ENCODE data around the gene RPS6KB2. TPM values are rescaled to one million over a fixed set of nuclear protein-coding genes. Genes with fewer than 3 reads are reported as not detected.
A peak's percentile ranks its signal among the peaks of the same experiment; 100 is the strongest.

The RPS6KB2 gene
- total RNA-seq, 1 experiment from 2014 or later = 121 TPM

DNA sequence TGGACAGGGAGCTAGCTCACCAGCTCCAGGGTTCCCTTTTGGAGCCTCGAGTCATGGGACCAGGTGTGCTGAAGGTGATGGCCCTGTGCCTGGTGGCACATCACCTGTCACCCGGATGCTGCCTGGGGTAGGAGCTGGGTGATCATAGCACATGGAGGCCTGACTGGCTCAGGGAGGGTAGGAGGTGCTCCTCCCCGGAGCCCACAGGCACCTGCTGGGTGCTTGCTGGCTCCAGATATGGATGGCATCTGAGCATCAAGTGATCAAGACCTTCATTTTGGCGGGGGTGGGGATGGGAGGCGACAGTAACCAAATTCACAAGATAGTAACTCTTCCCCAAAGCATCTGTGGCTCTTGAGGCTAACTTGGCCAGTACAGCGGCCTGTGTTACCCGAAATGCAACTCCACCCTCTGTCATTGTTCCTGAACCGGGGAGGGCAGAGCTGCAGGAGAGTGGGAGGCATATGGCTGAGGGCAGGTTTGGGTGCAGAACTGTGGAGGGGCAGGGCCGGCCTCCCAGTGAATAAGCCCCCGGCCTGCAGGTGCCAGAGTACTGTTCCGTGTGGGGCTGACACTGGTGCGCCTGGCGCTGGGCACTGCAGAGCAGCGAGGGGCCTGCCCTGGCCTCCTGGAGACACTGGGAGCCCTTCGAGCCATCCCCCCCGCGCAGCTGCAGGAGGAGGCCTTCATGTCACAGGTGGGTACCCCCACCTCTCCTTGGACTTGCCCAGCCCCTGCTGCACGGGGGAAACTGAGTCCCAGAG lies 19.7 kb upstream of the RPS6KB2 start:
- DNase-seq (ENCODE audit: low spot score) = no peak
- in situ Hi-C loops (cut with HindIII; ENCODE audit: low sequenced_read_pairs) = no loop called here

DNA sequence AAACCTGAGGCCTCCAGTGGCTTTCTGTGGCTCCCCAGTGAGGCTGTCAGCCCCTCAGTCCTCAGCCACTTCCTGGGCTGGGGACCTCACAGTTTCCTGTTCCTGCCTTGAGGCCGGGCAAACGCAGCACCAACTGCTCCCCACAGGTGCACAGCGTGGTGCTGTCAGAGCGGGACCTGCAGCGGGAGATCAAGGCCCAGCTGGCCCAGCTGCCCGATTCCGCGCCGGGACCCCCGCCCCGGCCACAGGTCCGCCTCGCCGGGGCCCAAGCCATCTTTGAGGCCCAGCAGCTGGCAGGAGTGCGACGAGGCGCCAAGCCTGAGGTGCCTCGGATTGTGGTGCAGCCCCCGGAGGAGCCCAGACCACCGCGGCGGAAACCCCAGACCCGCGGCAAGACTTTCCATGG lies 19.0 kb upstream of the RPS6KB2 start:
- in situ Hi-C loops (cut with HindIII; ENCODE audit: low sequenced_read_pairs) = no loop called here
- no peak for DNase-seq (ENCODE audit: low spot score)

DNA sequence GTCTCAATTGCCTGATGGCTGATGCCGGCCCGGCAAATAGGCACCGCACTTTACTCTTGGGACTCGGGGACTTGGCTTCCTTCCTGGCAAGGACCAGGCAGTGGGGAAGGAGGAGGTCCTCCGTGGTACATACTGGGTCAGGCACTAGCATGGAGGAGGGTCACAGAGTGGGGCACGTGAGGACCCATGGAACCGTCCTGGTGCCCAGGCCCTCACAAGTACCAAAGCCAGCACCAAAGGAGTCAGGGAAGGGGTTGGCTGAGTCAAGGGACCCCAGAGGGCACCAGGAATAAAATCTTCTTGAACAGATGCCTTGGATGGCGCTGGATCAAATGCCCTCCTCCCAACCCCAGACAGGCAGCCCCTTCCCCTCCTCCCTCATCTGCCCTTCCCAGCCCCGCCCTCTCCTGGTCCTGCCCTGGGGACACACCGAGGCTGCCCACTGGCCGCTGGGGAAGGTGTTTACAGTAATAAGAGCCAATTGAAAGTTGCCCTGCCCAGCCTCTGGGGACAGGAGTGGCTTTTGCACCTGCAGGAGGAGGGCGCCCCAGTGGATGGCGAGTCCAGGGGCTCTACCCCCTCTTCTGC lies 18.4 kb upstream of the RPS6KB2 start:
- DNase-seq (ENCODE audit: low spot score) = no peak
- in situ Hi-C loops (cut with HindIII; ENCODE audit: low sequenced_read_pairs) = no loop called here

DNA sequence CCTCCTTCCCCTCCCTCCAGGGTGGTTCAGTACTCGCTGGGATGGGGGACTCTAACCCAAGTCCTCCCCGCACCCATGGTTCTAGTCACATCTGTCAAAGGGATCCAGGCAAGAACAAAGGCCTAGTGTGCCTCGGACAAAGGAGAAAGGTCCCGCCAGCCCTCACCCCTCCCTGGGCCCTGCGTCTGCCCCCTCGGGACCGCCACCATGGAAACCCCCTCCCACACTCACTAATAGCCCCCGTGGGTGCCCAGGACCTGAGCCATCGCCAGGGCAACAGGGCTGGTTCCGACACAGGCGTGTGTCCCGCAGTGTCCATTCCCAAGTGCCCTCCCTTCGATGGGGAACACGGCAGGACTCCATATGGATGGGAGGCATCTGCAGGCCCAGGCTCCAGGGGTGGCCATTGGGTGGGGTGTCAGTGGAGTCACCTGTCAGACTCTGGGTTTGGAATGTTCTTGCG lies 17.9 kb upstream of the RPS6KB2 start:
- in situ Hi-C loops (cut with HindIII; ENCODE audit: low sequenced_read_pairs) = no loop called here
- DNase-seq (ENCODE audit: low spot score) = no peak

DNA sequence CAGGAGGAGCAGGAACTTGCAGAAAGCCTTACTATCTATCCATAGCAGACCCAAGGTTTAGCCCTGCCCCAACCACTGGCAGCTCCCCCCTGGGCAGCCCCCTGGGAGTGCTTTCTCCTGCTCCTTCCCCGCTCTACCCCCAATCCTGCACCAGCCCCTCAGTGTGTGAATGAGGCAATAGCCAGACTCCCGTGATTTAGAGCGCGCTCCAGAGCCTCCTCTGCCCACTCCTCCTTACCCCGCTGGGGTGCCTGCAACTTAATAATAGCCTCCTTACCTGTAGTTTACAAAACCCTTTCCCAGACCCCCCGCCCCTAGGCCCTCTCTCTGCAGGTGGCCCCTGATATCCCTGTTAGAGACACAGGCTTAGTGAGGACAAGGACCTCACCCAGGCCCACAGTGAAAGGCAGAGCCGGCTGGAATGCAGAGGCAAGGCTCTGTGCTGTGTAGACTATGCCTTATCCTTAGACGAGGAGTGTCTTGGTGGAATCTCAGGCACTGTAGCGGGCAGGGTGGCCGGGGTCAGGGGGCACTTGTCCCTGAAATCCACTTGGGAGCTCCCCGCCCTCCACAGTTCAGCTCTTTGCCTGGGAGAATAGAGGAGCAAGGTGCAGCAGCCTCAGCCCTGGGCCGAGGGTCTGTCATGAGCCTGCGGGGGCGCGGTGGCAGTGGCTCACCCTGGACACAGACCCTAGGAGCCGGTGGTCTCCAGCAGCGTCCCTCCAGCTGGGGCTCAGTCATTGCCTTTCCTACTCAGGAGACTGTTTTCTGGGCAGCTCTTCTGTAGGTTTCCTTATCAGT lies 17.1 kb upstream of the RPS6KB2 start:
- in situ Hi-C loops (cut with HindIII; ENCODE audit: low sequenced_read_pairs) = no loop called here
- no peak for DNase-seq (ENCODE audit: low spot score)

DNA sequence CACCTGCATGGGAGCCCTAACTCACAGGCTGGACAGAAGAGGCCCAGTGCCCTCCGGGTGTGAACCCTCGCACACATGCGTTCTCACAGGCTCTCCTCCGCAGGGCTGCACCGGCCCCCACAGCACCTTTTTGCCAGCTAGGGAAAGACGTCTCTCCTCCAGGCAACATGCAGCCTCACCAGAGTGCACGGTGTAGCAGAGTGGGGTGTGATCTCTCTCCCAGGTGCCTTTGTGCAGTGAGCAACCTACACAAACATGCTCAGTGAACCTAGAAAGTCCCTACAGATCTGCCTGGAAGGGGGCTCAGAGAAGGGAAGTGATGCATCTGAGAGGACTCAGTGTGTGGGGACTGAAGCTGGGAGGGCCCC lies 16.5 kb upstream of the RPS6KB2 start:
- in situ Hi-C loops (cut with HindIII; ENCODE audit: low sequenced_read_pairs) = no loop called here
- no peak for DNase-seq (ENCODE audit: low spot score)

DNA sequence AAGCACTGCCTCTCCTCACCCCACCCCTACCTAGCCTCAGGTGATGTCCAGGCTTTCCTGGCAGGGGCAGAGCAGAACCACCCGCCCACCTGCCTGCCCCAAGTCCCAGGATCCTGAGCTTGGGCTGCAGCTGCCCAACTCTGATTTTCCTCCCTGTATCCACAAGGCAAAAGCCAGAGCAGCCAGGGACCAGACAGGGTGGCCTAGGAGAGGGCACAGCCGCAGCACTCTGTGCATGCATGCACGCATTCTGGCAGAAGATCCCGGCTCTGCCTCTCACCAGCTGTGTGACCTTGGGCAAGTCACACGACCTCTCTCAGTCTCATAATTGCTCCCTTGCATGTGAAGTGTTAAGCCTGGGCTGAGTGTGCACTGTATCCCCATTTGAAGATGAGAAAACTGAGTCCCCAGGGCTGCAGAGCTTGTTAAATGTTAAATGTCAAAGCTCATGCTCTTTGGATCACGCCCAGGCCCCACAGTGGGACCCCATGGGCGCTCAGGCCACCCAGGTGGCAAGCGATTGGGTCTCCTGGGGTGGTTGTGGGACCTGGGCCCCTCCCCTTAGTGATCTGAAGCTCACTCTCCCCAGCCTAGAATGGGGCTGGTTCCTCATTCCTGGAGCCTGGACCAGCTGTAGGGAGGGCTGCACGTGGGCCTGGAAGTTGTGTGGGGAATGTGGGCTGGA lies 15.7 kb upstream of the RPS6KB2 start:
- in situ Hi-C loops (cut with HindIII; ENCODE audit: low sequenced_read_pairs) = no loop called here
- no peak for DNase-seq (ENCODE audit: low spot score)

DNA sequence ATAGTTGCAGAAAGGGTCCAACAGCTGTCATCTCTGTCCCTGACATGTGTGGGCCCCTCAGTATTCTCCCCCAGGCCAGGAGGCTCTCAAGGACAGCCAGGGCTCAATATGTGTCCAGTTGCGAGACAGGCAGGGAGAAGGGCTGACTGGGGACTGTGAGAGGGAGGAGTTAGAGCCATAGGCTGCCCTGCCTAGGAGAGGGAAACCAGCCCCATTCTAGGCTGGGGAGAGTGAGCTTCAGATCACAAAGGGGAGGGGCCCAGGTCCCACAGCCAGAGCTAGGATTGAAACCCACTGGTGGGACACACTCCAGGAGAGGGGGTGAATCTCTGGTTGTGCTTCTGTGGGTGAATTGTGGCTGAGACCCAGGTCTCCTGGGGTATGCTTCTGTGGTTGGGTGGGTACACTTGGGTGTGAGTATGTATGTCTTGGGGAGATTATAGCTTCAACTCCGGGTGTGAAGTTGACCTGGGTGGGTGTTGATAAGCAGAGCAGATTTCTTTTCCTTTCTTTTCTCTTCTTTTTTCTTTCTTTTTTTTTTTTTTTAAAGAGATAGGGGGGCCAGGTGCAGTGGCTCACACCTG lies 14.9 kb upstream of the RPS6KB2 start:
- in situ Hi-C loops (cut with HindIII; ENCODE audit: low sequenced_read_pairs) = no loop called here
- DNase-seq (ENCODE audit: low spot score) = no peak

DNA sequence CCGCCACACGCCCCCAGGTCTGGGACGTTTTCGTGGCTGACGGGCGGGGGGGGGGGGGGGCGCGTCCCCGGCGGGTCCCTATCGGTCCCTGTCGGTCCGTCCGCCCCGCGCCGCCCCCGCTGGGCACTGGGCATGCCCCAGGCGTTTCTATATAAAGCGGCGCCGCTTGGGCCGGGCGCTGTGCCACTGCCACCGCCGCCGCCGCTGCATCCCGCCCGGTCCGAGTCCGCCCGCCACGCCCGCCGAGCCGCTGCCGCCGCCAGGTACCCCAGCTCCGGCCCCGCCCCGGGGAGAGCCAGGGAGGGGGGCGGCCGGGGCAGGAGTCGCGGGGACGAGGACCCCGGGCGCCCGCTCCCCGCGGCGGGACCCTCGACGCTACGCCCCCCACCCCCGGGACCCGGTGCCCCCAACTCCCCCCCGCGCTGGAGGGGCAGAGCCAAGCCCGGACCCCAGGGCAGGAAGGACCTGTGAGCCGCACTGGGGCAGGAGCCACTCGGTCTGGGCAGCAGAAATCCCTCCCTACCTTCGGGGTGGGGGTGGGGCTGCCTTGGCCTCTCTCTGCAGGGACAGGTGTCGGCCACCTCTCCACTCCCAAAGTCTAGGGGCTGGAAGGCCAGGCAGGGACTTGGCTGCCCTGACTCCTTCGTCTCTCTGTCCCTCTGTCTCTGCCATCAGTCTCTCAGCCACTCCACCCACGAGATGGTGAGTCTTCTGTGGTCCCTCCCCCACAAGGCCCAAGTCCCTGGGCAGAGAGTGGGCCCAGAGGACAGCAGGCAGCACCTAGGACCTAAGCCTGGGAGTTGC lies 12.6 kb upstream of the RPS6KB2 start, which contains the start of gene CARNS1:
Gene CARNS1, plus strand, starts transcription at position 178 of the 804 bp plus-strand sequence. Its CDS starts 522 bp downstream, at position 700.
- in situ Hi-C loops (cut with HindIII; ENCODE audit: low sequenced_read_pairs) = no loop called here
- DNase-seq (ENCODE audit: low spot score) = no peak

DNA sequence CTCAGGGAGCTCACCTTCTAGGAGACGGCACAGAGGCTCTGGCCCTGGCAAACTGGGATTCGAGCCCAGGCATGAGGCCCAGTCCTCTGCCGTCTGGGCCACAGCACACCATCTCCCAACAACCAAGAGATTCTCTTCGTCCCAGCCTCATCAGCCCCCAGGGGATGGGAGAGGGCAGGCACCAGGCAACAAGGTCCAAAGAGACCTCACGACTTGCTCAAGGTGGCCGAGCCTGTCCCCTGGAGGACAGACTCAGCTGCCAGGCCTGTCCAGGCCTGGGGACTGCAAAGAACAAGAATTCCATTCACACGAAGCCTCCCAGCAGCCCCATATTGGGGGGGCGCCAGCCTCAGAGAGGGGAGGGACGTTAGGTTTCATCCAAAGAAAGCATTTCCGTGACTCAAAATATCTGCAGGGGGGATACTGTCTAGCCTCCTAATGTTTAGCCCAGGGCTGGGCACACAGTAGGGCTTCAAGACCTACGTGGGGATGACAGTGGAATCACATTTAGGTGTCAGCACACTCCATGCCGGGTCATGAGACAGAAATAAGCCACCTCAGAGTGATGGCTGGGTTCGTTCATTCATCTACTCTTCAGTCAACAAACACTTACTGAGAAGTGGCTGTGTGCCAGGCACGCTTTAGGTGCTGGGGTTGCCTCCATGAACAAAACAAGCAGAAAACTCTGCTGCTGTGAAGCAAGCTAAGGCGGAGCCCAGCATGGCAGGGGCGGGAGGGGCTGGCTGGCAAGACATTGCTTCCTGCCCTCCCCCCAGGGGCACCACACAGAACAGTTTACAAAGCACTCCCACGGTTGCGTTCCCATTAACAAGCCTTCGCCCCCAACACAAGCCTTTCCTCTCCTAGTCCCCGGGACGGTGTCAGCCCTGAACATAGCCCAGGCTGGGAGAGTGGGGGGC lies 11.6 kb upstream of the RPS6KB2 start:
- in situ Hi-C loops (cut with HindIII; ENCODE audit: low sequenced_read_pairs) = no loop called here
- no peak for DNase-seq (ENCODE audit: low spot score)

DNA sequence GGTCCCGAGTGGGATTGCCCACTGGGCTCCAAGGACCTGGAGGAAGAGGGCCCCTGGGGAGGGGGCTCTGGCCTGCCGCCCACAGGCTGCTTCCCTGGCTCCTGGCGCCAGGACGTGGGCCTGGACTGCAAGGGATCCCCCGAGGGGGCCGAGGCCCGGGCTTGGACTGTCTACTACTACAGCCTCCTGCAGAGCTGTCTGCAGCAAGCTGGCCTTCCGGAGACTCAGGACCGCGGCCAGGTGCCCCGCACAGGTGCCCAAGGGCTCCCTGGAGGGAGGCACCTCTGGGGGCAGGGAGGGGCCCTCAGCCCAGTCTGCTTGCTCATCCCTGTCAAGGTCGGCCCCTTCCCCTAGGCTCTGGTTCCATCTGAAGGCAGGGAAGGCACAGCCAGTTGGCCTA lies 10.9 kb upstream of the RPS6KB2 start:
- in situ Hi-C loops (cut with HindIII; ENCODE audit: low sequenced_read_pairs) = no loop called here
- no peak for DNase-seq (ENCODE audit: low spot score)

DNA sequence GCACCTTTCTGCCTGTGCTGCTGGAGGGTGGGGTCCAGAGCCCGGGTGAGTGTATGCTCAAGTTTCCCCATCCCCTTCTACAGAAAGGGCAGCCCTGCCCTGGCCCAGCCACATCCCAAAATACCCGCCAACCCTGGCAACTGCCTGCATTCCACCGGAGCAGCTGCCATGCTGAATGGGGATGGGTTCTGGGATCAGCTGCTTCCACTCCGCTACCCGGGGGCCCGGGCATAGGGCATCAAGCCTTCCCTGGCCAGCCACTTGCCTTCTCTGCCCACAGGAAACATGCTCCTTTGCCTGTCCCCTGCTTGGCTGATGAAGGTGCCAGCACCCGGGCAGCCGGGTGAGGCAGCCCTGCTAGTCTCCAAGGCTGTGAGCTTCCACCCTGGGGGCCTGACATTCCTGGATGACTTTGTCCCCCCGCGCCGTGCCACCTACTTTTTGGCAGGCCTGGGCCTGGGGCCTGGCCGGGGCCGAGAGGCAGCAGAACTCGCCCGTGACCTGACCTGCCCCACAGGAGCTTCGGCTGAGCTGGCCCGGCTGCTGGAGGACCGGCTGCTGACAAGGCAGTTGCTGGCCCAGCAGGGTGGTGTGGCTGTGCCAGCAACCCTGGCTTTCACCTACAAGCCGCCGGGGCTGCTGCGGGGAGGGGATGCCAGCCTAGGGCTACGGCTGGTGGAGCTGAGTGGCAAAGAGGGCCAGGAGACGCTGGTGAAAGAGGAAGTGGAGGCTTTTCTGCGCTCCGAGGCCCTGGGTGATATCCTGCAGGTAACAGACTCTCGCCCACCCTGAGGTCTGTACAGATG lies 9.6 kb upstream of the RPS6KB2 start:
- in situ Hi-C loops (cut with HindIII; ENCODE audit: low sequenced_read_pairs) = no loop called here
- peak; percentile 83 for DNase-seq (ENCODE audit: low spot score)

DNA sequence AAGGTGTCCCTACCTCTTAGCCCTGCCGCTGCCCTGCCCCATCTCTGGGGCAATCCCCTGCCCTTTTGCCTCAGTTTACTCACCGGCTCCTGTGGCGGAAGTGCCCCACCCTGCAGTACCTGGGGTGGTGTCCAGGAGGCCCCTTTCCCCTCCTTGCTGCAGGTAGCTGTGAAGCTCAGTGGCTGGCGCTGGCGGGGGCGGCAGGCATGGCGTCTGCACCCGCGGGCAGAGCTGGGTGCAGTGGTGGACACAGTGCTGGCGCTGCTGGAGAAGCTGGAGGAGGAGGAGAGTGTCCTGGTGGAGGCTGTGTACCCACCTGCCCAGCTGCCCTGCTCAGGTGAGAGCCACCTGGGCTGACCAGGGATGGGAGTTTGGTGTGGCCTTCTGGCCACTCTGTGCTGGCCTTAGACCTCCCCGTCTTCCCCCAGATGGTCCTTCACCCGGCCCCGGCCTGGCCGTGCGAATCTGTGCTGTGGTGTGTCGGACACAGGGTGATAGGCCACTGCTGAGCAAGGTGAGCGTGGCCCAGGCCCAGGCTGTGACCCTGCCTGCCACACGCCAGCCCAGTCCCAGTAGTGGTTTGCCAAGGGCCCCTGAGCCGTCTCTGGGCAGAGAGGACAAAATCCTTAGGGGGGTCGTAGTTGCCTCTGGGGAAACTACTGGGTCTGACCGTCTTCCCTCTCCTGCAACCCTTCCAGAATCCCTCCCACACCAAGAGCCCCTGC lies 8.8 kb upstream of the RPS6KB2 start:
- DNase-seq (ENCODE audit: low spot score) = no peak
- in situ Hi-C loops (cut with HindIII; ENCODE audit: low sequenced_read_pairs) = no loop called here

DNA sequence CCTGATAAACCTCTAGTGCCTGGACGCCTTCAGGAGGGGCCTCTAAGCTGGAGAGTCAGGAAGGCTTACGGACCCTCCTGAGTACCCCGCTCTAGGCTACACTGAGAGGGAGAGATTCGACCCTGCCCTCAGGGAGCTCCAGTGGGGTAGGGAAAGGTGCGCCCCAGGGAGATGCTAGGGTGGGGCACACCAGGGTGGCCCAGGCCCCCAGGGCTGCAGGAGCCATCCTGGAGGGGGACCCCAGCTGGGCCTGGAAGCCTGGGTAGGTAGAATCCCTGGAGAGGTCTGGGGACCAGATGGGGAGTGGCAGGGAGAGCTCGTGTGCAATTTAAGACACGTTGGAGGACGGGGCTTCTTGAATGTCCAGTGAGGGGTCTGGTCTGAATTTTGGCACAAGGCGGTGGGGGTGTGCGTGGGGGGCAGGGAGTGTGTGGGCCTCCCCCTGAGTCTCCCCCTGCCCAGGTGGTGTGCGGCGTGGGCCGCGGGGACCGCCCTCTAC lies 8.1 kb upstream of the RPS6KB2 start:
- in situ Hi-C loops (cut with HindIII; ENCODE audit: low sequenced_read_pairs) = no loop called here
- no peak for DNase-seq (ENCODE audit: low spot score)

DNA sequence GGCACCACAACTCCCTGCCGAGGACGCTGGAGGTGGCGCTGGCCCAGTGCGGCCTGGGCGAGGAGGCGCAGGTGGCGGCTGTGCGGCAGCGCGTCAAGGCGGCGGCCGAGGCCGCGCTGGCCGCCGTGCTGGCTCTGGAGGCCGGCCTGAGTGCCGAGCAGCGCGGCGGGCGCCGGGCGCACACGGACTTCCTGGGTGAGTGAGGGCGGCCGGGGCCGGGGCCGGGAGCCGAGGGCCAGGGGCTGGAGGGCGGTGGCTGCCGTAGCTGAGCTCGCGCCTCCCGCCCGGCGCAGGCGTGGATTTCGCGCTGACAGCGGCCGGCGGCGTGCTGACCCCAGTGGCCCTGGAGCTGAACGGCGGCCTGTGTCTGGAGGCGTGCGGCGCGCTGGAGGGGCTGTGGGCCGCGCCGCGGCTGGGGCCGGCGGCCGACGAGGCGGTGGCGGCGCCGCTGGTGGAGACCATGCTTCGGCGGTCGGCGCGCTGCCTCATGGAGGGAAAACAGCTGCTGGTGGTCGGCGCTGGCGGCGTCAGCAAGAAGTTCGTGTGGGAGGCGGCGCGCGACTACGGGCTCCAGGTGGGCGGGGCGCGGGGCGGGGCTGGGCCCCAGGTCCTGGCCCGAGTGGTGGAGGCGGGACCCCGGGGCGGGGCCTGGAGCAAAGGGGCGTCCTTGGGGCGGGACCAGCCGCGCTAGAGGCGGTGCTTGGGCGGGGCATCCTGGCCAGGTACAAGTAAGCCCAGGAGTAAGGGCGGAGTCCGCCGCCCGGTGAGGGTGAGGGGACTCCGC lies 7.5 kb upstream of the RPS6KB2 start:
- in situ Hi-C loops (cut with HindIII; ENCODE audit: low sequenced_read_pairs) = no loop called here
- DNase-seq (ENCODE audit: low spot score) = peak; percentile 96
